ENCODE data around the gene GNAS-AS1. TPM values are rescaled to one million over a fixed set of nuclear protein-coding genes. Genes with fewer than 3 reads are reported as not detected.

GNAS-AS1 gene
- total and polyA plus RNA-seq, 10 of the 15 experiments (the other 5 are each of a cell fraction or from before 2014, with no cell fraction given): 0.06 to 2.7 (median 1.2) TPM

GRCh38 chr20:58807801-58808200 lies 42.9 kb downstream of the GNAS-AS1 start:
- no peak for DNase-seq (ENCODE audit: low read depth, low spot score)
- ChIA-PET CTCF (no interaction called here), RAD21 (ENCODE audit: unreplicated experiment) (no interaction called here), SMC1A (ENCODE audit: uncharacterized antibody, unreplicated experiment) (no interaction called here), POLR2A (no interaction called here)
- Histone ChIP-seq H3K27ac (ENCODE audit: control insufficient read depth, insufficient read depth) (no peak overlapping the region), H3K9ac (ENCODE audit: control insufficient read depth, insufficient read depth, low read length) (no peak overlapping the region), H3K27me3 (replicated peaks in 1 of 2; ENCODE audit: control insufficient read depth in 2 of 2, insufficient read depth in 2 of 2, low read length in 1 of 2) (no peaks in the 10 kb centered on the region; a peak in 3 of 4 replicates), H3K4me1 (ENCODE audit: control insufficient read depth, insufficient read depth, low read length) (no peaks in the 10 kb centered on the region), H4K20me1 (ENCODE audit: control insufficient read depth, insufficient read depth) (no peaks in the 10 kb centered on the region), H3K4me2 (ENCODE audit: control insufficient read depth, insufficient read depth) (no peak overlapping the region), H3K4me3 (no peak overlapping the region), H2AFZ (ENCODE audit: control insufficient read depth, low read depth, low read length) (no peak overlapping the region), H3K36me3 (ENCODE audit: control insufficient read depth in 2 of 2, insufficient read depth in 2 of 2, low read length in 1 of 2) (no peaks in the 10 kb centered on the region), H3K79me2 (ENCODE audit: control insufficient read depth, insufficient read depth, low read length) (no peaks in the 10 kb centered on the region), H3K9me3 (replicated peaks; ENCODE audit: control insufficient read depth, insufficient read depth, low read length) (no peaks in the 10 kb centered on the region)
- 34% methylated on average over 11 of the region's 11 CpGs for WGBS (ENCODE audit: insufficient coverage, insufficient replicate concordance, low lambda C conversion rate, missing lambda C conversion rate)
- in situ Hi-C loops (cut with MboI) (no loop called here), intact Hi-C loops (cut with micrococcal nuclease; ENCODE audit: unreplicated experiment) (no loop called here)
- TF ChIP-seq NFXL1 (IDR thresholded peaks at IDR 0.05; ENCODE audit: borderline replicate concordance): no peak
- no peak for TF ChIP-seq CHD4 (IDR thresholded peaks at IDR 0.05)
- no peak for TF ChIP-seq IRF4 (IDR thresholded peaks at IDR 0.05; ENCODE audit: low read depth, low read length)
- TF ChIP-seq STAT3 (IDR thresholded peaks at IDR 0.05; ENCODE audit: low read depth, low read length): no peak
- no peak for TF ChIP-seq MTA2 (IDR thresholded peaks at IDR 0.05; ENCODE audit: low read depth)
- no peak for TF ChIP-seq POU2F2 (IDR thresholded peaks at IDR 0.05; ENCODE audit: borderline replicate concordance, low read depth, low read length)
- TF ChIP-seq IRF5 (IDR thresholded peaks at IDR 0.05; ENCODE audit: borderline replicate concordance): no peak
- no peak for TF ChIP-seq KLF5 (IDR thresholded peaks at IDR 0.05; ENCODE audit: partially characterized antibody)
- TF ChIP-seq DPF2 (IDR thresholded peaks at IDR 0.05): no peak
- TF ChIP-seq, protein P1, sequence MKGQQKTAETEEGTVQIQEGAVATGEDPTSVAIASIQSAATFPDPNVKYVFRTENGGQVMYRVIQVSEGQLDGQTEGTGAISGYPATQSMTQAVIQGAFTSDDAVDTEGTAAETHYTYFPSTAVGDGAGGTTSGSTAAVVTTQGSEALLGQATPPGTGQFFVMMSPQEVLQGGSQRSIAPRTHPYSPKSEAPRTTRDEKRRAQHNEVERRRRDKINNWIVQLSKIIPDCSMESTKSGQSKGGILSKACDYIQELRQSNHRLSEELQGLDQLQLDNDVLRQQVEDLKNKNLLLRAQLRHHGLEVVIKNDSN (IDR thresholded peaks at IDR 0.05; ENCODE audit: borderline replicate concordance, extremely low read length, insufficient read depth, low read depth, low read length): no peak
- ATAC-seq: no peak
- BruUV-seq (replicated peaks): no TSS peak
- FAIRE-seq: no peak
